PC-3 (cell line): ENCODE measurements around the gene KANK4.

Source experiments
- EZH2 ChIP-seq: fragments of 300-600 bp; sonication (generic); IDR thresholded peaks from one replicate; pipeline ENCODE4 v1.6.1; 2017; ENCODE audit warnings: antibody characterized with exemption, mild to moderate bottlenecking, low read length; ENCODE audit not compliant: unreplicated experiment
- EZH2phosphoT487 ChIP-seq: fragments of 300-600 bp; sonication (generic); IDR thresholded peaks from 2 replicates; pipeline ENCODE4 v1.6.1; 2018; ENCODE audit warnings: mild to moderate bottlenecking, antibody characterized with exemption, low read length, borderline replicate concordance
- TF ChIP-seq, protein P1 (sequence below): fragments of 300-600 bp; sonication (generic); conservative IDR thresholded peaks from 2 replicates; pipeline ENCODE4 v1.5.1; 2017; ENCODE audit warnings: antibody characterized with exemption, low read depth, mild to moderate bottlenecking, low read length

DNA sequence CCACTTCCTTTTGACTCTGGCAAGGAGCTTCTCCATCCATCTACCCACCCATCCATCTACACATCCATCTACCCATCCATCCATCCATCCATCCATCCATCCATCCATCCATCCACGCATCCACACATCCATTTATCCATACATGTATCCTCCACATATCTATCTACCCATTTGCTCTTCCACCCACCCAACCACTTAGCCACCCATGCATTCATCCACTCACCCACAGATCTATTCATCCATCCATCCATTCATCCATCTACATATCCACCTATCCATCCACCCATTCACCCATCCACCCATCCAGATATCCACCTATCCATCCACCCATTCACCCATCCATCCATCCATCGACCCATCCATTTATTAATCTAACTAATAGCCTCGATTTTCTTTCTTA is 23.0 kb upstream of the KANK4 start:
- TF ChIP-seq, protein P1, sequence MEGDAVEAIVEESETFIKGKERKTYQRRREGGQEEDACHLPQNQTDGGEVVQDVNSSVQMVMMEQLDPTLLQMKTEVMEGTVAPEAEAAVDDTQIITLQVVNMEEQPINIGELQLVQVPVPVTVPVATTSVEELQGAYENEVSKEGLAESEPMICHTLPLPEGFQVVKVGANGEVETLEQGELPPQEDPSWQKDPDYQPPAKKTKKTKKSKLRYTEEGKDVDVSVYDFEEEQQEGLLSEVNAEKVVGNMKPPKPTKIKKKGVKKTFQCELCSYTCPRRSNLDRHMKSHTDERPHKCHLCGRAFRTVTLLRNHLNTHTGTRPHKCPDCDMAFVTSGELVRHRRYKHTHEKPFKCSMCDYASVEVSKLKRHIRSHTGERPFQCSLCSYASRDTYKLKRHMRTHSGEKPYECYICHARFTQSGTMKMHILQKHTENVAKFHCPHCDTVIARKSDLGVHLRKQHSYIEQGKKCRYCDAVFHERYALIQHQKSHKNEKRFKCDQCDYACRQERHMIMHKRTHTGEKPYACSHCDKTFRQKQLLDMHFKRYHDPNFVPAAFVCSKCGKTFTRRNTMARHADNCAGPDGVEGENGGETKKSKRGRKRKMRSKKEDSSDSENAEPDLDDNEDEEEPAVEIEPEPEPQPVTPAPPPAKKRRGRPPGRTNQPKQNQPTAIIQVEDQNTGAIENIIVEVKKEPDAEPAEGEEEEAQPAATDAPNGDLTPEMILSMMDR: no peak
- TF ChIP-seq EZH2phosphoT487 (no peak), EZH2 (no peak)
